ENCODE results near the gene ZP4.

Gene ZP4

DNA sequence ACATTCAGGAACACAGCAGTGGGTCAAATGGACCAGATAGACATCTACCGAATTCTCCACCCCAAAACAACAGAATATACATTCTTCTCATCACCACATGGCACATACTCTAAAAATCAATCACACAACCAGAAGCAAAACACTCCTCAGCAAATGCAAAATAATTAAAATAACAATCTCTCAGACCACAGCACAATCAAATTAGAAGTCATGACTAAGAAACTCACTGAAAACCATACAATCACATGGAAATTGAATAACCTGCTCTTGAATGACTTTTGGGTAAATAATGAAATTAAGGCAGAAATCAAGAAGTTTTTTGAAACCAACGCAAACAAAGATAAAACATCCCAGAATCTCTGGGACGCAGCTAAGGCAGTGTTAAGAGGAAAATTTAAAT lies 49.2 kb downstream of the ZP4 start:
- TF ChIP-seq, protein P1, sequence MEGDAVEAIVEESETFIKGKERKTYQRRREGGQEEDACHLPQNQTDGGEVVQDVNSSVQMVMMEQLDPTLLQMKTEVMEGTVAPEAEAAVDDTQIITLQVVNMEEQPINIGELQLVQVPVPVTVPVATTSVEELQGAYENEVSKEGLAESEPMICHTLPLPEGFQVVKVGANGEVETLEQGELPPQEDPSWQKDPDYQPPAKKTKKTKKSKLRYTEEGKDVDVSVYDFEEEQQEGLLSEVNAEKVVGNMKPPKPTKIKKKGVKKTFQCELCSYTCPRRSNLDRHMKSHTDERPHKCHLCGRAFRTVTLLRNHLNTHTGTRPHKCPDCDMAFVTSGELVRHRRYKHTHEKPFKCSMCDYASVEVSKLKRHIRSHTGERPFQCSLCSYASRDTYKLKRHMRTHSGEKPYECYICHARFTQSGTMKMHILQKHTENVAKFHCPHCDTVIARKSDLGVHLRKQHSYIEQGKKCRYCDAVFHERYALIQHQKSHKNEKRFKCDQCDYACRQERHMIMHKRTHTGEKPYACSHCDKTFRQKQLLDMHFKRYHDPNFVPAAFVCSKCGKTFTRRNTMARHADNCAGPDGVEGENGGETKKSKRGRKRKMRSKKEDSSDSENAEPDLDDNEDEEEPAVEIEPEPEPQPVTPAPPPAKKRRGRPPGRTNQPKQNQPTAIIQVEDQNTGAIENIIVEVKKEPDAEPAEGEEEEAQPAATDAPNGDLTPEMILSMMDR (IDR thresholded peaks at IDR 0.05; ENCODE audit: extremely low read depth, missing control alignments): no peak

DNA sequence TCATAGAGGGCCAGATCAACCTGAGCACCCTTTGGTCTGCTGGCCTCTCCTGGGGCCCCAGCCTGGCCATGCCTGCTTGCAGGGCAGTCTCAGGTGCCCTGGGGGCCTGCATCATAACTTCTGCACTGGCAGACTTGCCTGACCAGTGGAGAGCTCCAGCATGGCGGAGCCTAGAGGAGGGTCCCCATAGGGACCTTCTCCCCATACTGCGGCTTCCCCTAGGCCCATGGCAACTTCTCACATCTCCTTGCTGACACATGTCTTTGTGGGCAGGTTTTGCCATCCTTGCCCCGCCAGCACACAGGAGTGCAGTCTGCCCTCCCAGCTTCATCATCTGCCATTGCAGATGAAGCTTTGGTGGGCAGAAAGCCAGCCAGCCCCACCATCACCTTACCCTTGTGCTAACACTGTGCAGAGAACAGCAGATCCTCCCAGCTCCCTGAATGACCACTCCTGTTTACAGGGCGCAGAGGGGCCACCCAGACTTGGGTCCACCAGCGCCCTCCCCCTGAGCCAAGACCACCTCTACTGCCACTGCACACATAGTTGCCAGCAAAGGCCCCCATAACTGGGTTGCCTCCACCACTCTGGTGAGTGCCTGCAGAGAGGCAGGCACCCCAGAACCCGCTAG lies 51.7 kb downstream of the ZP4 start:
- TF ChIP-seq, protein P1 (IDR thresholded peaks at IDR 0.05; ENCODE audit: extremely low read depth, missing control alignments): no peak
- DNase-seq (ENCODE audit: low spot score): no peak

More for the DNA sequence above, 49.2 kb downstream of the ZP4 start:
- DNase-seq (ENCODE audit: low spot score): no peak

DNA sequence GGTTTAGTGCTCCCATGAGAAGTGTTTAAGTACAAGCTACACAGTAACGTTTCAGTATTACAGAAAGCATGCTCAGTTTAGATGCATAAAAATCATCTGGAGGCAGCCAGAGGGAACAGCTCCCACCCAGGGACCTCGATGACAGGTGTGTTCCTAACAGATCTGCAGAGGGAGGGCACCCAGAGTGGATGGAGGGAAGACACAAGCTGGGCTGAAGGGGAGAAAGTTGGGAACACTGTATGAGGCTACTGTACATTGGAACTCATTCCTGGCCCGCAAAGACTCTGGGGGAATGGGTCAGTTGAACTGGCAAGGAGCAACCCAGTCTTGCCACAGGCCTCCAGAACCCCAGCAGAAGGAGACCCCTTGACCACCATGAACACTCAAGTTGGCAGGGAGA lies 52.4 kb downstream of the ZP4 start:
- DNase-seq (ENCODE audit: low spot score): no peak
- TF ChIP-seq, protein P1 (IDR thresholded peaks at IDR 0.05; ENCODE audit: extremely low read depth, missing control alignments): no peak

DNA sequence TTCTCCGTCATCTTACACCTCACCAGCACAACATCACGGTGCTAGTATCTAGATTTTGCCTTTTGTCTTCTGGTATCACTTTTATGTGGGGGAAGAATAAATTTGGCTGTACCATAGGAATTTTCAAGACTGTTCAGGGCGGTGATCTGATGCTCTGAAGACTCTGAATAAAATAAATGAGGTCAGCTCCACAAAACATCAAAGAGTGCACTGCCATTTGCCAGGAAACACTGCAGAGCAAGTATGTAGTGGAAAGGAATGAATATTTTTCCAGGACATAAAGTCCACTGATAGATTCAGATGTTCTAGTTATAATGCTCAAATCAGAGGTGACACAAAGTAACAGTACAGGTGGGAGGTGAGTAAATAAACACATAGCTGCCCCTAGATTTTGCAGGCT lies 56.3 kb downstream of the ZP4 start:
- DNase-seq (ENCODE audit: low spot score): no peak
- TF ChIP-seq, protein P1 (IDR thresholded peaks at IDR 0.05; ENCODE audit: extremely low read depth, missing control alignments): no peak

DNA sequence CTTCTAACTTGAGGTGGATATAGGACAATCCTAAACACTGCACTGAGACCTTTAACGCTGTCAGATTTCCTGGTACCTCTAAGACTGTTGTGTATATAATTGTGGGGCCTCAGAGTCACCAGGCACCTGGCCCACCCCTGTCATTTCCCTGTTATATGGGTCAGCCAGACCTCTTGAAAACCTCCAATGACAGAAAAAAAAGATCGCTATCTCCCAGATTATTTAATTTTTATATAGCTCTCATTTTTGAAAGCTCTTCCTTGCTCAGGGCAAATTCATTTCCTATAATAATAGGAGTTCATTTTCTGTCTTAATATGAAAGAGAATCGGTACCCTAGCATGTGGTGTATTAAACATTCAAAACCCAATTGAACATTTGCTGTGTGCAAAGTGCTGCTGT lies 56.7 kb downstream of the ZP4 start:
- TF ChIP-seq, protein P1 (IDR thresholded peaks at IDR 0.05; ENCODE audit: extremely low read depth, missing control alignments): no peak
- no peak for DNase-seq (ENCODE audit: low spot score)

DNA sequence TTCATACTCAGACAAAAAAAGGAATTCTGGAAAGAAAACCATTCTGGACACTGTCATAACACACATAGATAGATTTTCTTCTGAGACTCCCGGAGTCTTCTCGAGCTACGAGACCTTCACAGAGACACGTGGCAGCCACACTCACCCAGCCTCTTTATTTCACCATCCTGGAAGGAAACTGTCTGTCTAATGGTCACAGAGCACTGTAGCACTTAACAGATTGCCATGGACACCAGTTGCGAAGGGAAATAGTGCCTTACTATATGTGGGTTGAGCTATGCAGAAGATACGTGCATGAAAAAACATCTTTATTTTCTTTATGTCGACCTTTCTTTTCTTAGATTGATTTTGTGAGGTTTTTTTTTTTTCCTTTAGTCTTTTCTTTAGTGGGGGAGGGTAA lies 57.9 kb downstream of the ZP4 start:
- TF ChIP-seq, protein P1 (IDR thresholded peaks at IDR 0.05; ENCODE audit: extremely low read depth, missing control alignments): no peak
- no peak for DNase-seq (ENCODE audit: low spot score)

All from GM20000 (cell line).